ENCODE measurements around the gene PABPC1L.

- TF ChIP-seq, protein P1, sequence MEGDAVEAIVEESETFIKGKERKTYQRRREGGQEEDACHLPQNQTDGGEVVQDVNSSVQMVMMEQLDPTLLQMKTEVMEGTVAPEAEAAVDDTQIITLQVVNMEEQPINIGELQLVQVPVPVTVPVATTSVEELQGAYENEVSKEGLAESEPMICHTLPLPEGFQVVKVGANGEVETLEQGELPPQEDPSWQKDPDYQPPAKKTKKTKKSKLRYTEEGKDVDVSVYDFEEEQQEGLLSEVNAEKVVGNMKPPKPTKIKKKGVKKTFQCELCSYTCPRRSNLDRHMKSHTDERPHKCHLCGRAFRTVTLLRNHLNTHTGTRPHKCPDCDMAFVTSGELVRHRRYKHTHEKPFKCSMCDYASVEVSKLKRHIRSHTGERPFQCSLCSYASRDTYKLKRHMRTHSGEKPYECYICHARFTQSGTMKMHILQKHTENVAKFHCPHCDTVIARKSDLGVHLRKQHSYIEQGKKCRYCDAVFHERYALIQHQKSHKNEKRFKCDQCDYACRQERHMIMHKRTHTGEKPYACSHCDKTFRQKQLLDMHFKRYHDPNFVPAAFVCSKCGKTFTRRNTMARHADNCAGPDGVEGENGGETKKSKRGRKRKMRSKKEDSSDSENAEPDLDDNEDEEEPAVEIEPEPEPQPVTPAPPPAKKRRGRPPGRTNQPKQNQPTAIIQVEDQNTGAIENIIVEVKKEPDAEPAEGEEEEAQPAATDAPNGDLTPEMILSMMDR (IDR thresholded peaks at IDR 0.05): no peak
- TF ChIP-seq POLR2A (IDR thresholded peaks at IDR 0.05) (no peak), POLR2AphosphoS5 (IDR thresholded peaks at IDR 0.05) (no peak)
These were observed 6.7 kb downstream of the PABPC1L start for GRCh38 chr20:44916586-44916985.

Measured in transverse colon (tissue), 4 donors.